GM23338 (cell line): ENCODE data around the gene PLPP2. TPM values are rescaled to one million over a fixed set of nuclear protein-coding genes. Genes with fewer than 3 reads are reported as not detected.

Source experiments
- ATAC-seq: fragments of 200-7000 bp; cut with Tn5 transposase; 3 replicates; pipeline ENCODE4 v1.9.1; 2020
- DNase-seq: peaks from one replicate; pipeline ENCODE4 v3.0.0-alpha.2; 2015; ENCODE audit warnings: low spot score
- H2AFZ ChIP-seq: fragments of 200-600 bp; sonication (generic); 2 replicates; pipeline ENCODE4 v1.8.0; 2016; ENCODE audit warnings: antibody characterized with exemption, mild to moderate bottlenecking, moderate library complexity
- H3F3A ChIP-seq: fragments of 200-600 bp; sonication (generic); replicated peaks from 2 replicates; pipeline ENCODE4 v1.8.0; 2017; ENCODE audit warnings: antibody characterized with exemption, mixed run types, low read depth
- H3K27ac ChIP-seq: fragments of 200-600 bp; sonication (generic); 2 replicates; pipeline ENCODE4 v1.6.1; 2016; ENCODE audit warnings: low read depth
- H3K27me3 ChIP-seq: fragments of 200-600 bp; sonication (generic); 2 replicates; pipeline ENCODE4 v1.8.0; 2016; ENCODE audit warnings: mild to moderate bottlenecking, mixed run types, moderate library complexity; ENCODE audit not compliant: insufficient read depth
- H3K36me3 ChIP-seq: fragments of 200-600 bp; sonication (generic); 2 replicates; pipeline ENCODE4 v1.8.0; 2016; ENCODE audit warnings: mild to moderate bottlenecking; ENCODE audit not compliant: insufficient read depth
- H3K4me1 ChIP-seq: fragments of 200-600 bp; sonication (generic); 2 replicates; pipeline ENCODE4 v1.8.0; 2016; ENCODE audit warnings: mild to moderate bottlenecking, moderate library complexity; ENCODE audit not compliant: insufficient read depth
- H3K4me2 ChIP-seq: fragments of 200-600 bp; sonication (generic); 2 replicates; pipeline ENCODE4 v1.7.1; 2017; ENCODE audit warnings: mixed run types
- H3K4me3 ChIP-seq: fragments of 200-600 bp; sonication (generic); 2 replicates; pipeline ENCODE4 v1.6.1; 2016; ENCODE audit warnings: mixed run types
- H3K79me2 ChIP-seq: fragments of 200-600 bp; sonication (generic); replicated peaks from 2 replicates; pipeline ENCODE4 v1.8.0; 2017; ENCODE audit warnings: mild to moderate bottlenecking; ENCODE audit not compliant: insufficient read depth
- H3K9me2 ChIP-seq: fragments of 200-600 bp; sonication (generic); 2 replicates; pipeline ENCODE4 v1.8.0; 2017; ENCODE audit not compliant: insufficient read depth
- H4K20me1 ChIP-seq: fragments of 200-600 bp; sonication (generic); replicated peaks from 2 replicates; pipeline ENCODE4 v1.8.0; 2017; ENCODE audit warnings: mild to moderate bottlenecking; ENCODE audit not compliant: insufficient read depth
- H3K27ac Mint-ChIP-seq: 2 replicates; pipeline ENCODE4 v1.8.0; 2020; ENCODE audit warnings: inconsistent platforms, mild to moderate bottlenecking, moderate library complexity, mixed read lengths
- H3K27me3 Mint-ChIP-seq: 3 replicates; pipeline ENCODE4 v1.8.0; 2022; ENCODE audit warnings: low read depth, mild to moderate bottlenecking, moderate library complexity, mixed read lengths, inconsistent platforms; ENCODE audit not compliant: insufficient read depth, poor library complexity
- H3K36me3 Mint-ChIP-seq: 3 replicates; pipeline ENCODE4 v1.8.0; 2021; ENCODE audit warnings: low read depth, mild to moderate bottlenecking, inconsistent platforms, moderate library complexity, mixed read lengths
- H3K4me1 Mint-ChIP-seq: 3 replicates; pipeline ENCODE4 v1.8.0; 2020; ENCODE audit warnings: mild to moderate bottlenecking, inconsistent platforms, mixed read lengths
- H3K4me3 Mint-ChIP-seq: 3 replicates; pipeline ENCODE4 v1.8.0; 2021; ENCODE audit warnings: moderate library complexity, mild to moderate bottlenecking, inconsistent platforms, mixed read lengths
- H3K9me3 Mint-ChIP-seq: 3 replicates; pipeline ENCODE4 v1.8.0; 2020; ENCODE audit warnings: moderate library complexity, mild to moderate bottlenecking, inconsistent platforms, mixed read lengths
- CREB1 ChIP-seq: fragments of 250-450 bp; sonication (Bioruptor Pico); IDR thresholded peaks from 2 replicates; pipeline ENCODE4 v1.5.0; 2020; ENCODE audit warnings: low read depth, mild to moderate bottlenecking, moderate library complexity
- POLR2AphosphoS5 ChIP-seq: IDR thresholded peaks from 2 replicates; pipeline ENCODE4 v1.6.1; 2016; ENCODE audit warnings: antibody characterized with exemption, low read depth
- REST ChIP-seq: IDR thresholded peaks from one replicate; pipeline ENCODE4 v1.6.1; 2018; ENCODE audit warnings: antibody characterized with exemption; ENCODE audit not compliant: unreplicated experiment
- ZNF462 ChIP-seq: fragments of 250-450 bp; sonication (Bioruptor Pico); IDR thresholded peaks from 2 replicates; pipeline ENCODE4 v1.5.0; 2020; ENCODE audit warnings: mild to moderate bottlenecking, moderate library complexity
- polyA plus RNA-seq: library from polyadenylated mRNA; unstranded; fragments of >200 nt; fragmentation: Nextera tagmentation; extraction: Ambion mirVana; gene quantifications from 2 replicates; pipeline ENCODE4 v1.2.1, GENCODE V29; 2016
- total RNA-seq: library from RNA; depleted of rRNA; stranded (reverse); fragments of >200 nt; shearing (Covaris generic); gene quantifications from 2 replicates; pipeline ENCODE4 v1.2.3, GENCODE V29; 2014

The PLPP2 gene
- total and polyA plus RNA-seq, 2 experiments from 2014 or later: 58.3 to 82.6 TPM

GRCh38 chr19:277581-278165, 13.5 kb downstream of the PLPP2 start:
- ATAC-seq (peak; percentile 78), DNase-seq (peak; percentile 84)
- H3K79me2 ChIP-seq: no peaks in the 10 kb centered on the region
- H3K4me3 Mint-ChIP-seq: peak overlapping the region; percentile 28; the same call in 1 of the 3 replicates
- H3K36me3 ChIP-seq: no peaks in the 10 kb centered on the region; the same call in 1 of the 2 replicates
- no peaks in the 10 kb centered on the region for H3F3A ChIP-seq
- no peaks in the 10 kb centered on the region for H3K27me3 ChIP-seq
- H3K9me2 ChIP-seq: no peaks in the 10 kb centered on the region
- H3K4me2 ChIP-seq: peak overlapping the region; percentile 59; the same call in 1 of the 2 replicates
- H3K27me3 Mint-ChIP-seq: peaks cover 11% of the 10 kb centered on the region
- TF ChIP-seq CREB1 (CRISPR knock-in tag) (peak; percentile 21; the same call in 1 of the 2 replicates), POLR2AphosphoS5 (no peak), REST (peak; percentile 89), ZNF462 (no peak; the same call in 1 of the 2 replicates)
- no peak overlapping the region for H2AFZ ChIP-seq
- H3K27ac ChIP-seq: no peak overlapping the region
- H3K4me3 ChIP-seq: no peak overlapping the region
- H3K9me3 Mint-ChIP-seq: no peaks in the 10 kb centered on the region
- peaks cover 29% of the 10 kb centered on the region for H3K36me3 Mint-ChIP-seq
- peaks cover 22% of the 10 kb centered on the region for H3K4me1 Mint-ChIP-seq
- H3K27ac Mint-ChIP-seq: peak overlapping the region; percentile 71; the same call in 1 of the 2 replicates
- H3K4me1 ChIP-seq: peaks cover 6% of the 10 kb centered on the region
- H4K20me1 ChIP-seq: no peaks in the 10 kb centered on the region
